ENCODE measurements around the gene CD36. TPM values are rescaled to one million over a fixed set of nuclear protein-coding genes. Genes with fewer than 3 reads are reported as not detected.

The CD36 gene
- total and polyA plus RNA-seq, 3 donors from 2014 or later: 5.6 to 19.8 (median 12.8) TPM

DNA sequence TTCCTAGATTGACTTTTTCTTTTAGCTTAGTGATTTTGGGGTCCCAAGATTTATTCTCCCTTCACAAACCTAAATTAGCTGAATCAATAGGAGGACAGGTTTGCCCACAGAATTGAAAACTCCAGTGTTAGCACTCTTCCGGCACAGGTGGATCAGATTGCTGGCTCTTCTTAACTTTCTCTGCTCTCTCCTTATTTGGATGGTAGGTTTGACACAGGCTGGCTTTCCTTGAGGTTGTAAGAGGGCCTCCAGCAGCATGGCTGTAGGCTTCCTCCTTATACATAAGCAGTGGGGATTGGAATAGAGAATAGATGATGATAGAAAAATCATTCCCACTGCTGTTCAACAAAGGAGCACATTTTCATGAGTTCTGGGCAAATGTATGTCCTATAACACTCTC is 9.4 kb upstream of the CD36 start:
- Histone ChIP-seq H3K4me3 (no peak overlapping the region), H3K4me1 (no peaks in the 10 kb centered on the region), H3K36me3 (ENCODE audit: low read depth, missing control alignments) (no peaks in the 10 kb centered on the region), H3K27me3 (no peaks in the 10 kb centered on the region), H3K27ac (no peak overlapping the region), H3K9me3 (no peaks in the 10 kb centered on the region)
- intact Hi-C loops (cut with DNase I; ENCODE audit: low total_unique reads): no loop called here
- WGBS, 2 donors: 79 to 97% methylated on average over 1 of the region's 1 CpG
- DNase-seq: no peak
- TF ChIP-seq, protein P1, sequence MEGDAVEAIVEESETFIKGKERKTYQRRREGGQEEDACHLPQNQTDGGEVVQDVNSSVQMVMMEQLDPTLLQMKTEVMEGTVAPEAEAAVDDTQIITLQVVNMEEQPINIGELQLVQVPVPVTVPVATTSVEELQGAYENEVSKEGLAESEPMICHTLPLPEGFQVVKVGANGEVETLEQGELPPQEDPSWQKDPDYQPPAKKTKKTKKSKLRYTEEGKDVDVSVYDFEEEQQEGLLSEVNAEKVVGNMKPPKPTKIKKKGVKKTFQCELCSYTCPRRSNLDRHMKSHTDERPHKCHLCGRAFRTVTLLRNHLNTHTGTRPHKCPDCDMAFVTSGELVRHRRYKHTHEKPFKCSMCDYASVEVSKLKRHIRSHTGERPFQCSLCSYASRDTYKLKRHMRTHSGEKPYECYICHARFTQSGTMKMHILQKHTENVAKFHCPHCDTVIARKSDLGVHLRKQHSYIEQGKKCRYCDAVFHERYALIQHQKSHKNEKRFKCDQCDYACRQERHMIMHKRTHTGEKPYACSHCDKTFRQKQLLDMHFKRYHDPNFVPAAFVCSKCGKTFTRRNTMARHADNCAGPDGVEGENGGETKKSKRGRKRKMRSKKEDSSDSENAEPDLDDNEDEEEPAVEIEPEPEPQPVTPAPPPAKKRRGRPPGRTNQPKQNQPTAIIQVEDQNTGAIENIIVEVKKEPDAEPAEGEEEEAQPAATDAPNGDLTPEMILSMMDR (IDR thresholded peaks at IDR 0.05): no peak
- TF ChIP-seq POLR2A (IDR thresholded peaks at IDR 0.05): no peak

DNA sequence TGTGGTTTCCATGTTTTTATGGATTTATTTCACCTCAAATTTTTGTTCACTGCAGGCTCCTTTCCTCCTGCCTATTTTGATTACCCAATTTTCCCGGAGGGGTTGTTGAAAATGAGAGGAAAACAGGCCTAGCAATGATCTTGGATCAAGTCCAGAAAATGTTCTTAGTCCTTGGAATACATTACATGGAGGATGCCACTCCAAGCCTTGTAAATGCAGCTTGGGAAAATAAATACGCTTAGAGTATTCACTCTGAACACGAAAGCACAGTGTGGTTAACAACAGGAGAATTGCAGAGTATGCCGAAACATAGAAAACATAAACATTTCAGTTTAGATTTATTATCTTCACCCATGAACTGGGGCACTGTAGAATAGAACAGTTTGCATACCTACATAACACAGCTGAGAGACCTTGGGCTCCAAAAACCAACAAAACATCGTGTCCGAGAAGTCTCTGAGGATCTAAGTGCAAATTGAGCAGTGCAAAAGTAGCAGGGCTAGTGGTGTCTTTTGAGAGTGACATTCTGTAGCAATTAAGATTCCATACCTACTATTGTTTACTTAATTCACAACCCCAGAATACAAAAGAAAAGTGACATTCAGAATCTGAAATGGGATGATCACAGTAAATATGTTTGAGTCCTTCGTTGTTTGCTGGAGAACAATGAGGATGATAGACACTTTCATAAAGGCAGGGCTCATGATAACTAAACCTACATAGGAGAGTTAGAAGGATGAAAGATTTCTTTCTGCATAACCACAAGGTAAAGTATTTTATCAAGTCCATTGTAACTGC is 7.6 kb upstream of the CD36 start:
- Histone ChIP-seq H3K4me3 (no peak overlapping the region), H3K4me1 (no peaks in the 10 kb centered on the region), H3K36me3 (ENCODE audit: low read depth, missing control alignments) (no peaks in the 10 kb centered on the region), H3K27me3 (no peaks in the 10 kb centered on the region), H3K9me3 (no peaks in the 10 kb centered on the region), H3K27ac (no peak overlapping the region)
- no peak for TF ChIP-seq POLR2A (IDR thresholded peaks at IDR 0.05)
- TF ChIP-seq, protein P1 (IDR thresholded peaks at IDR 0.05): no peak
- DNase-seq: no peak
- WGBS, 2 donors: 44 to 48% methylated on average over 7 of the region's 7 CpGs
- intact Hi-C loops (cut with DNase I; ENCODE audit: low total_unique reads): no loop called here

DNA sequence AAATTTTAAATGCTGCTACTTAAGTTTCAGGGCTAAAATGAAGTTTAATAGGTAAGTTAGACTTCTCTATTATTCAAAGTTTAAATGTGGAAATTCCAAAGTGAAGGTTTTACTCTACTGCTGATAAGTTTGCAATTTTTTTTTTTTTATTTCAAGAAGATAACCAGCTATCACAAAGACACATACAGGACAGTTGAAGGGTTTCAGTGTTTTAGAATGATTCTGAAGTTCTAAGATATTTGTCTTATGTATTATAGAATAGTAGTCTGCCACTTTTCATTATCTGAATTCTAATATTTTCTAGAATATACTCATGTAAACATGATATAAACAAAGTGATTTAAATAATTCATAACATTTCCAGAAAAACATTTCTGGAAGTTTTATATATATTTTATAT is 7.0 kb upstream of the CD36 start:
- Histone ChIP-seq H3K27ac (no peak overlapping the region), H3K4me3 (no peak overlapping the region), H3K27me3 (no peaks in the 10 kb centered on the region), H3K36me3 (ENCODE audit: low read depth, missing control alignments) (no peaks in the 10 kb centered on the region), H3K9me3 (no peaks in the 10 kb centered on the region), H3K4me1 (no peaks in the 10 kb centered on the region)
- TF ChIP-seq POLR2A (IDR thresholded peaks at IDR 0.05): no peak
- TF ChIP-seq, protein P1 (IDR thresholded peaks at IDR 0.05): no peak
- DNase-seq: no peak
- intact Hi-C loops (cut with DNase I; ENCODE audit: low total_unique reads): no loop called here

DNA sequence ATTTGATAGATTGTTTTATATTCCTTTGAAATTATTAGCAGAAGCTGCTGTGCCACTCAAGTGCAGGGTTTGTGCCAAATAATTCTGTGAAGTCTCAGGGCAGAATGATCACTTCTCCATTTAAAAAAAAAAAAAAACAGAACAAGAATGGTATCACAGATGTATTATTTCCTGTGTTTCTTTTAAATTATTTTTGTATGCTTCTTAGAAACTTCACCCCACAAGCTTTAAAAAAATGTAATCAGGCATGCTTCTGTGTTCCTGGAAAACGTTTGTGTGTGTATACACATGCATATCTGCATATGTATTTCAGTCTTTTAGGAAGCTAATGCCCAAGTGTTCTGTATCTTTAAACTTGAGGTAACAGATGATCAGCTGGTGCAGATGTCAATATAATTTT is 6.3 kb upstream of the CD36 start:
- H3K27me3 ChIP-seq: no peaks in the 10 kb centered on the region
- no peak overlapping the region for H3K27ac ChIP-seq
- intact Hi-C loops (cut with DNase I; ENCODE audit: low total_unique reads): no loop called here
- no peaks in the 10 kb centered on the region for H3K9me3 ChIP-seq
- DNase-seq: no peak
- no peak for TF ChIP-seq POLR2A (IDR thresholded peaks at IDR 0.05)
- TF ChIP-seq, protein P1 (IDR thresholded peaks at IDR 0.05): no peak
- WGBS, 2 donors: 44 to 51% methylated on average over 1 of the region's 1 CpG
- no peaks in the 10 kb centered on the region for H3K4me1 ChIP-seq
- H3K36me3 ChIP-seq (ENCODE audit: low read depth, missing control alignments): no peaks in the 10 kb centered on the region
- H3K4me3 ChIP-seq: no peak overlapping the region

DNA sequence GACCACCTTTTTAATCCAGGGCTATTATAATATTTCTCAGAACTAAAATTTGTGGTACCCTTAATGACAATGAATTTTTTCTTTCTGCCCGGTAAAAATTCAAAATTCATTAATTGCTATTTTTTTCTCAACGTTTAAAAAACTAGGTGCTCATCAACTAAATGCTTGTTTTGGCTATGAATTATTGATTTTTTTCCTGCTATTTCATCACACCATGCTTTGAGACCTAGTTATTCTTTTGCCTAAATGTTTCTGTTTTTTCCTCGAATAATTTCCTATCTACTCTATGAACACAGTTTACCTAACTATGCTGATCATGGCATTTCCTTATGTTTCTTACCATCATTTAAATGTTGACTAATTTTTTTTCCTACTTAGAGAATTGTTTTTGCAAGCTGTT is 5.6 kb upstream of the CD36 start:
- WGBS, 2 donors: 58 to 66% methylated on average over 3 of the region's 3 CpGs
- H3K36me3 ChIP-seq (ENCODE audit: low read depth, missing control alignments): no peaks in the 10 kb centered on the region
- H3K27ac ChIP-seq: no peak overlapping the region
- H3K4me1 ChIP-seq: no peaks in the 10 kb centered on the region
- H3K9me3 ChIP-seq: no peaks in the 10 kb centered on the region
- H3K4me3 ChIP-seq: no peak overlapping the region
- intact Hi-C loops (cut with DNase I; ENCODE audit: low total_unique reads): no loop called here
- DNase-seq: no peak
- no peaks in the 10 kb centered on the region for H3K27me3 ChIP-seq
- no peak for TF ChIP-seq POLR2A (IDR thresholded peaks at IDR 0.05)
- TF ChIP-seq, protein P1 (IDR thresholded peaks at IDR 0.05): no peak

Data from testis (tissue), 3 donors.